ENCODE results near the gene RCBTB2.

- TF ChIP-seq CTCF (IDR thresholded peaks at IDR 0.05) (no peak), POLR2A (IDR thresholded peaks at IDR 0.05) (no peak)
These were observed 14.8 kb downstream of the RCBTB2 start for GRCh38 chr13:48518083-48518482.

All from breast epithelium (tissue), 3 donors.